Measurements from ENCODE around the gene SLIT1.

Gene SLIT1

DNA sequence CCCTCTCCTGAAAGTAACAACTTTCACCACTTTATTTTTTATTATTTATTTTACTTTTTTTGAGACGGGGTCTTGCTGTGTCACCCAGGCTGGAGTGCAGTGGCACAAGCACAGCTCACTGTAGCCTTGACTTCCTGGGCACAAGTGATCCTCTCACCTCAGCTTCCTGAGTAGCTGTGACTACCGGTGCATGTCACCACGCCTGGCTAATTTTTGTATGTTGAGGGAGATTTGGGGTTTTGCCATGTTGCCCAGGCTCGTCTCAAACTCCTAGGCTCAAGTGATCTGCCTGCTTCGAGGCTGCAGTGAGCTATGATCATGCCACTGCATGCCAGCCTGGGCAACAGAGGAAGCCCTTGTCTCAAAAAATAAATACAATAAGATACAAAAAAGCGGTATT is 14.9 kb upstream of the SLIT1 start:
- DNase-seq = no peak

DNA sequence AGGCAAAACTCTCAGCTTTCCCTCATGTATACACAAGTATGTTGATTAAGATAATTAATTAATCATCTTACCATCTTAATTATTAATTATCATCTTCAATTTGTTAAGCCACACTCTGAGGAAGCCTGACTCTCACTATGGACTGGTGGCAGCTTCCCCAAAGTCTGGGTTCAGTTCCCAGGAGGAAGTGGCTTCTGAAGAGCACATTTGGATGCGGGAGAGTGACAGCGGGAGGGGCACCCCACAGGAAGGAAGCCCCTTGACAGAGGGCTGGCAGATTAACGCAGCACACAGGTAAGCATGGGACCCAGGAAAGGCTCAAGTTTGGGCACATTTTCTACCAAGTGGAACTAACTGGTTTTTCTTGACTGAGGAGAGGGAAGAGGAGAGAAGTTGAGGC is 13.4 kb upstream of the SLIT1 start:
- DNase-seq = no peak

DNA sequence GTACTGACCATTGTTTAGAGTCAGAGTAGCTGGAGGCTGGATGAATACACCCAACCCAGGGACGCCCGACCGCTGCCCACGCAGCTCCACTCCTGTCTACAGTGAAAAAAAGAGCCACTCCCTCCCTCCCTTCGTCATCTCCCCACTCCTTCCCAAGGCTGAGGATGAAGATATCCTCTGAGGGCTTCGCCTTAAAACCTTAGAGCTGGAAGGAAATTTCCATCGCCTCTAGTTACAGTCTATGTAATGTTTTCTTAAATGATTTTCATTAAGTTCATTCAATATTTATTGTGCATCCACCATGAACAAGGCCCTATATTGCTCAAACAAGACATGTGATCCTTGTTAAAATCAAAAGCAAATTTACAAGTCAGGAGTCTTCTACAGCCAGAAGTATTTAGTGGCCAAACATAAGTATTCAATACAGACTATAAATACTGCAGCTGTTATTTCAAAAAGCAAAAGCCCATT is 11.3 kb upstream of the SLIT1 start:
- no peak for DNase-seq

DNA sequence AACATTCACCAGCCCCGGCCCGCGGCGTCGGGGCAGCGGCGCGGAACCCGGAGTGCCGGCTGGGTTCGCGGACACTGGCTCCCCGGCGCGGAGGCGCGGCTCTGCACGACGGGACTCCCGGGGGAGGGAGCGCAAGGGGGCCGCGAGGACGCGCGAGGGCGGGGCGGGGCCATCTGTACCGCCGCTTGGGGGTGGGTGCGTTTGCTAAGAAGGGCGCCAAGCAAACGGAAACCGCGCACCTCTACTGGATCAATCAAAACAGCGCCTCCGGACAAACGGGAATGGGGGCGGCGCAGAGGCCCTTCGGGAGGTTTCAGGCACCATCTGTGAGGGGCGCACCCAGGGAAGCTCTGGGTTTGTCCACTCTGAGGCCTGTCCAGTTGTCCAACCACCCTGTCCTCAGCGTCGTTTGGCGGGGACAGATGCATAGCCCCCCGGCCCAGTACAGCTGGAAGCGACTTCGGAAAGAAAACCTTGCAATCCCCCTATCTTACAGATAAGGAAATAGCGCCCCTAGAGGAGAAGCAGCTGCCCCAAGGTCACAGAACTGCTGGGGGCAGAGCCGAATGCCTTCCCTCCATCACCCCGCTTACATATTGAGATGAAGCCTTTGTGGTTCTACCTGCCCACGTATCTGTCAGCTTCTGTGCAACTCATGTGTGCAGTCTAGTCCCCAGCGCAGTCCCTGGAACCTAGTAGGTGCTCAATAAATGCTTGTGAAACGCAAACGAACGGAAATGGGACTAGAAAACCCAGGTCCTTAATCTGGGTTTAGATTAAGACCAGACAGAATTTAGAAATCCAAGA is 10.7 kb upstream of the SLIT1 start:
- DNase-seq = peak; percentile 41

DNA sequence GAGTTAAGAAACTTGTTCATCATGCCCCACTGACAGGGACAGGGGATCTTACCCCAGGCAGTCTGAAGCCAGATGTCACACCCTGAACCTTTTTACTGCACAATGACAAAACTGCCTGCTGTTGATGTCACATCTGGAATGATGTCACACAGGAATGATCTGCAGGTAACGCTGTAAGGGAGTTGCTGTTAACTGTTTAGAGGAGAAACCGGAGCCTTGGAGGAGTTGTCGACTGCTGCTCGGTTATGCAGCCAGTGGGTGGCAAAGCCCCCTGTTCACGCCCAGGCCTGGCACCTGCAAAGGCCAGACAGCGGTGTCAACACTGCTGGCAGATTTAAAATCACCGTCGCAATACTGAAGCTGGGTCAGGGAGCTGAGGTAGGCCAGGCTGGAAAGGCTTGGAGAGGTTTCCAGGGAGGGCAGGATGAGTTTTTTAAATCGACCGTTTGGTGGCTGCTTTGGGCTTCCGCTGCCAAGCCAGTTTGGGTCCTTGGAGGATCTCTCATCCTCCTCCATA is 10.0 kb upstream of the SLIT1 start:
- DNase-seq = no peak

DNA sequence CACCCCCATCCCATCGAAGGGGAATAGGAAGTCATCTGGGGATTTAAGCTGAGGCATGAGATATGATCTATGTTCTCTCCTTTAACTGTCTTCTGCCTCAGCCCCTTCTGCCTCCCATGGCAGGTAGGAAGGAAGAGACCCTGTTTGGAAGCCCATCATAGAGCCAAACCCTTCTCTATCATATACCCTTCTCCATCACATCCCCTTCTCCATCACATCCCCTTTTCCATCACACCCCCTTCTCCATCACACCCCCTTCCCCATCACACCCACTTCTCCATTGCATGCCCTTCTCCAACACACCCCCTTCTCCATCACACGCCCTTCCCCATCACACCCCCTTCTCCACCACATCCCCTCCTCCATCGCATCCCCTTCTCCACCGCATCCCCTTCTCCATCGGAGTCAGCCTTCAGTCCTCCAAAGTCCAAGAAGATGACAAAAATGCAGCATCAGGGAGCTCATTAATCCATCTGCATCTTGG is 7.2 kb upstream of the SLIT1 start:
- no peak for DNase-seq

DNA sequence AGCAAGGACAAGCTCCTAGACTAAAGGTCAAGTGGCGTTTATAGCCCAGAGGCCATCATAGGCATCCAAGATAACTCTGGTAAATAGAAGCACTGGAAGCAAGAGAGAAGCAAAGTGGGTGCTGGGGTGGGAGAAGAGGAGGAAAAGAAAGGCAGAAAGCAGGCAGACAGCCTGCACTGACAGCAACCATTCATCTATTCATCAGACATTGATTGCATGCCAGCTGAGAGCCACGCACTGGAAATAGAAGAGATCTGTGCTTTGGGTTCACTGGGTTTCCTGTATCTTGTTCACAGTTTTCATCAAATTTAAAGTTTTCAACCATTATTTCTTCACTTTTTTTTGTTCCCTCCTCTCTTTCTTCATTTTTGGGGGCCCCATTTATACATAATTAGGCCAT is 4.7 kb upstream of the SLIT1 start:
- no peak for DNase-seq

DNA sequence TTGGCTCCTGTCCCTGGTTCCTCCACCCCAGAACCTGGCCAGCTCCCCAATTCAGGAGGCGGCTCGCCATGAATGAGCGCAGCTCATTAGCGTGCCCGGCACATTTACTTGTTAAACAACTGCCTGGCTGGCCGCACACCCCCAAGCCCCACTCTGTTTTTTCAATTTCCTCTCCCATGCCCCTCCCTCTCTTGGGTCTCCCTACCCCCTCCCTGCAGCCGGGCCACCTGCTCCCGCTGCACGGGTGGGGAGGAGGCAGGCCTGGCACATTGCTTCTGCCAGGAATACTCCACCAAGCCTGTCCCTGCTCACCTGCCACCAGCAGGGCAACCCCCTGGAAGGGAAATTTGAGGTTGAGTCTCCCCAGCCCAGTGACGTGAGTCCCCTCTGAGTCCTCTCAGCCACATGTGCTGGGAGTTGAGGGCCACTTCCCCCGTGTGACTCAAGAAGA is 2.5 kb upstream of the SLIT1 start:
- no peak for DNase-seq

DNA sequence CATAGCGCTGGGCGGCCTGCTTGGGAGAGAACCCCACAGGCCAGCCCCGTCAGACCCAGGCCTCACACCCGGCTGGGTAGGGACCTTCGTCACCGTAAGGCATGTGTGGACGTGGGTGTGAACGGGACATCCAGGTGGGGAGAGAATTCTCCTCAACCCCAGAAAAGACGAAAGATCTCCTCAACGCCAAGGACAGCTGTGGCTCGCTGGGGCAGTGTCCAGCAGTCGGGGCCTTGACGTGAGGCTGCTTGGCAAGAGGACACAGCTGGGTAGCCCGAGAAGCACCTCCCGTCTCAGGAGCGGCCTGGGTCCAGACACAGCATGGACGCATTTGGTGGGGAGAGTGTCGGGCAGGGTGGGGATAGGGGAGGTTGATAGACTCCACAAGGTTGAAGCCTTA is 1.2 kb upstream of the SLIT1 start:
- no peak for DNase-seq

DNA sequence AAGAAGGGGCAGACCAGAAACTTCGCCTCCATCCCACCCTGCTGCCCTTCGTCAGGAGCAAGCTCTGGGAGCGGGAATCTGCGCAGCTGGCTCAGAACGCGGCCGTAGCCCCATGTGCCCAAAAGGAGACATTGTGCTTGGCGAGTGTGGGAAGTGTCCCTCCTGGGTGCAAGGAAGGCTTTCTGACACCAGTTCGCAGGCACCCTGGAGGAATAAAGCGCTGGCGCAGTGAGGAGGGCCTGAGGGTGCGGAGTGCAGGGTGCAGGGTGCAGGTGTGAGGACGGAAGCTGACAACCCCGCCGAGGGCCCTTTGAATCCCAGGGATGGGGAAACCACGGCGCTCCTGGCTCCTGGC is 811 bp downstream of the SLIT1 start:
- no peak for DNase-seq

DNA sequence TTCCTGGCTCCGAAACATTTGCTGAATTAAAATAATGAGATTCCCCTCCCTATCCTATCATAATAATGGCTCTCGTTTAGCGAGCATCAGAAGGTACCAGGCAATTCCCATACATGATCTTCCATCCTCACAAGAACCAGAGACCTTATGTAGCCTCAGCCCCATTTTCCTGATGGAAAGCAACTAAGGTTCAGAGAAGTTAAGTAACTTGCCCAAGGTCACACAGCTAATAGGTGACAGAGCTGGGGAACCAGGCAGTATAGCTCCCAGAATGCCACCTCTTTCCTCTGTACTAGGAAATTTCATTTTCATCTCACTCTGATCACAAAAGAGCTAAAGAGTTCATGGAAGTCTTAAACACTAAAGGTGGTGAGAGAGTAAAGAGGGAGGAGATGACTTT is 2.4 kb downstream of the SLIT1 start:
- no peak for DNase-seq

DNA sequence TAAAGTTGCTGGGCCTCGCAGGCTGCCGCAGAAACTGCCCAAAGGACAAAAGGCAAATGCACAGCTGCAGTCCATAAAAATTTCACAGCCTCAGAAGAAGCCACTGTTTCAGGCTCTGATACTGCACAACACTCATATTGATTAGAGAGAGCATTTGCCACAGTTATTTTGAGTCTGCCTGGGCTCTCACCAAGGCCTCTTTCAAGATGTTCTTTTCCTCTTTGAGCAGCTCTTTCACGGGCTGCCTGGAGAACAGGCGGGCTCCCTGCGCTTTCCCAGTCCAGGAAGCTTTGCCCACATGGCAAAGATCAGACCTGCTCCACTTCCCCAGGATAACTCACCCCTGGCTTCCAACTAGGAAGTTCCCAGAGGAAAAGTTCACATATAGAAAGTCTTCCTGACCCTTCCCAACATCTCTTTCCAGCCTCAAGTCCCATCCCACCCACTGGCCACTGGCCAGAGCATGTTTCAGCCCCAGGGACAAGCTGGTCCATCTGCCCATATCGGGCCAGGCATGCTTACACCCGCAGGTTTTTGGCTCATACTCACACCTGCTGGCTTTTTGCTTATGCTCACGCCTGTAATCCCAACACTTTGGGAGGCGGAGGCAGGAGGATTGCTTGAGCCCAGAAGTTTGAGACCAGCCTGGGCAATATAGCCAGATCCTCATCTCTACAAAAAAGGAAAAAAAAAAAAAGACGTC is 3.3 kb downstream of the SLIT1 start:
- no peak for DNase-seq

DNA sequence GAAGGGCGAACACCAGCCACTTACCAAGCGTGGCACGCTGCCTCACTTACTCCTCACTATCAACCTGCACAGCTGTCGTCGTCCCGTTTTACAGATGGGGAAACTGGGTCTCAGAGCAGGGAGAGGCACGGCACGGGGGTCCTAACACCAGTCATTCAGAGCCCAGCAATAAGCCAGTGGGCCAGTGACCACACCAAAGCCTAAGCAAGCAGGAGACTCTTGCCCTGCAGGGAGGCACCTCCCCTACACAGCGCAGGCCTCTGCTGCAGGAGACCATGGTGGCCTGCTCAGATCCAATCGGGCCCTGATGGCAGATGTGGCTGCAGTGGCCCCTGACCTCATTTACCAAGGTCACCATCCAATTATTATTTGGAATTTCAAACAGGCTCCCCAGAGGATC is 4.8 kb downstream of the SLIT1 start:
- no peak for DNase-seq

DNA sequence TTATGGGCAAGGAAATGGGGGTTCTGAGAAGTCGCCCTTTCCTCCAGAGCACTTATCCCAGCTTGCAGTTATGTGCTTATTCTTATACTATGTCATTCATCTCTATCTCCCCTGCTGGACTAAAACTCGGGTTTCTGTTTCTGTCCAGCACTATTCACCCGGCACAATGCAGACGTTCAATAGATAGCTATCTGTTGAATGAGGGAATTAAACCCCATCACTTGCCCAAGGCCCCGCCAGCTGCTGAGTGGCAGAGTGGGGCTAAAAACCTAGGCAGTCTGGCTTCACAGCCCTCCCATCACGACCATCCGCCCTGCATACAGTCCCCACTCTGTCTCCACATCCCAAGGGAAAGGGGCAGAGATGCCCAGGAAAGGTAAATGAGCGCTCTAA is 5.4 kb downstream of the SLIT1 start:
- no peak for DNase-seq

DNA sequence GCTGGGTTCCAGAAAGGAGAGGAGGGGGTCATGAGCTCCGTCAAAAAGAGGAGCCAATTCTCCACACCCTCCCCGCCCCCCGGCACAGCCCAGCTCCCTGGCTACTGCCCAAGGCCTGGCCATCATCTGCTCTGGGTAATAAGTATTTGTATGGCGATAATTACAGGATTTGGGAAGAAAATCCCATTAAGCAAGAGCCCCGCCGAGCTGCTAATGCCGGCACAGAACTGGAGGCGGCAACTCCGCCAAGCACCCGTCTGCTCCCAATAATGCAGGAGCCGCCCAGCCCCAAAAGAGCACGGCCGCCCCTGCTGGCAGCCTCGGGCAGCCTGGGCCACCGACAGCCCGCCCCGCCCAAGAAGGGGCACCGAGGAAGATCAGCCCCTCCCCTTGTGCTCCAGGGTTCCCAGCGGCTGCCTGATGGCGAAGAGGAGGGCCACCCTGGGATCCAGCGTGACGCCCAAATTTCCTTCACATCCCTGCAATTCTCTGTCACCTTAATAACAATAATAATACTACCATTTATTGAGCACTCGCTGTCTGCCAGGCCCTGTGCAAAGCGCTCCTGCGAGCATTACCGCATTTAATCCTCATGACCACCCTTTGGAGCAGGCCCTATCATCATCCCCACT is 5.9 kb downstream of the SLIT1 start:
- DNase-seq = no peak

DNA sequence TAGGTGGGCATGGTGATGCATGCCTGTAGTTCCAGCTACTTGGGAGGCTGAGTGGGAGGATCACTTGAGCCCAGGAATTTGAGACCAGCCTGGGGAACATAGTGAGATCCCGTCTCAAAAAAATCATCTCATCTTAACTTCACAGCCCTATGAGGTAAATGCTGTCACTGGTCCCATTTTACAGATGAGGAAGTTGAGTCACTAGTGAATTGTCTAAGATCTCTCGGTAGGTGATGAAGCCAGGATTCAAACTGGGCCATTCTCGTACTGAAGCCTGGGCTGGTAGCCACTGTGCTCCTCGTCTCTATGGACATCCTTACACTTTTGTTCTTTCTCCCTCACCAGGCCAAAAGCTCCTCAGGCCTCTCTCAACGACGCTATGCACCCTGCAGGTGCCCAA is 6.4 kb downstream of the SLIT1 start:
- DNase-seq = no peak

DNA sequence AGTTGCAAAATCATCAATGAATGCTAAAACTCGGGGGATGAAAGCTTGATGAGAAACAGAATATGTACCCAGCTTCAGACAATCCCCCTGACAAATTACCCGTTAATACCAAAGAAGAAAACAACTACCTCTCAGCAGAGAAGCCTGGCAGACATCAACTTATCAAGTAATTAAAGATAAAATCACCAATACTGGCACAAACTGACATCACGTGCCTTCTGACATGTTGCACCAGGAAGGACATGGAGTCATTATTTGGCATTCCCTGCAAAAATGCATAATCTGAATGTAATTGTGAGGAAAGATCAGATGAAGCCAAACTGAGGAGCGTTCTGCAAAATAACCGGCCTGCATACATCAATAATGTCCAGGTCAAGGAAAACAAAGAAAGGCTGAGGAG is 7.7 kb downstream of the SLIT1 start:
- no peak for DNase-seq

DNA sequence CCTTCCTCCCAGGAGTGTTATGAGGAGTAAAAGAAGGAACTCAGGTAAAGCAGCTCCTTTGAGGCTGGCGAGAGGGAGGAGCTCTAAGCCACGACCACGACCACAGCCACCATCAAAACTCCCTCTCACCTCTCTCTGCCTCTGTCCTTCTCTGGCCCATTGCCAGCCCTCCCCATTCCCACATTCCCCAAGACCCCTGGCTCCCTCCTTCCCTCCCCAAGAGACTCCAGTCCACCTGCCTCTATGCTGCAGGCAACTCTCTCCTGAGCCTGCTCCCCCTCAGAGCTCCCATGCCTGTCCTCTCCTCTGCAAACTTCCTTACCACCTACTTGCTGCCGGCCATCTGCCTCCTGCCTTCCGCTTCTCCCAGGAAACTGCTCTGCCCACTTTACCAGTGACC is 9.5 kb downstream of the SLIT1 start:
- no peak for DNase-seq

DNA sequence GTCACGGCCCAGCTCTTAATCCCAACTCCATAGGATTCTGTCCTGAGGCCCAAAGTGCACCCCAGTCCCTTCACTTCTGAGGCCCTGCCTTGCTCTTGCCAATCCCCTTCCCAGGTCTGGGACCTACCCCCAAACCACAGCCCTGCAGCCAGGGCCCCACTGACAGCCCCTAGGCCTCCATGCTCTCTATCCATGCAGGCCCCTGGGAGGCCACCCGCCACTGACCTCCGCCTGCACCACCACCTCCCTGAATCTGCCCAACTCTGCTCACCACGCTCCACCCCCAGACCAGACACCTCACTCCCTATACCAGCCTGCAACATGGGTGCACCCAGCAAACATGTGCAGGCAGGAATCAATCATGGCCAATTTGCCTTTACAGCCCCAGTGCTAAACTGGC is 10.2 kb downstream of the SLIT1 start:
- no peak for DNase-seq

DNA sequence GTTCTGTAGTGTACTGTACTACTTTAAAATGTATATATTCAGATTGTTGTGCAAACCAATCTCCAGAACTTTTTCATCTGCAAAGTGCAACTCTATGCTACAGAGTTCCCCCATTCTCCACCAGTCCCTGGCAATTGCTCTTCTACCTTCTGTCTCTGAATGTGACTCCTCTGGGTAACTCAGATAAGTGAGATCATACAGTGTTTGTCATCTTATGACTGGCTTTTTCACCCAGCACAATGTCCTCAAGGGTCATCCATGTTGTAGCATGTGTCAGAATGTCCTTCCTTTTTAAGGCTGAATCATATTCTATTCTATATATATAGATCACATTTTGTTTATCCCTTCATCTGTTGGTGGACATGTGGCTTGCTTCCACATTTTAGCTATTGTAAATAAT is 10.8 kb downstream of the SLIT1 start:
- peak; percentile 13 for DNase-seq

DNA sequence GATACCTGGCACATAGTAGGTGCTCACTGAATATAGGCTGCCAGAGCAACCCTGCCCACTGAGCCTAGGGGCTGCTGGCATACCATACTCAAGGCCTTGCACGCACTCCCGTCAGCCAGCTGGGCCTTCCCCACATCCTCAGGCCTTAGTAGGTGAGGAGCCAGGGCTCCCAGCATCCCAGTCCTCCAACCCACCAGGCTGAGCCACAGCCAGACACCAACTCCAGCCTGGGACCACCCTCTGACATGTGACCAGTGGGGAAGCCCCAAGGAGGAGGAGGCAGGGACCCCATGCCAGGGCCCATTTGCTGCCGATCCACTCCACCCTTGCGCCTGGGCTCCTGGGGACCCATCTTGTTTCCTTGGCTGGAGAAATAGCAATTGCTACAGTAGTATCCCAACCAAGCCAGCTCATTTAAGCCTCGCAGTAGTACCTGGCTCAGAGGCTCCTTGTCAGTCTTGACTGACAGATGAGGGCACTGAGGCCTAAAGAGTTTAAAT is 11.4 kb downstream of the SLIT1 start:
- DNase-seq = no peak

DNA sequence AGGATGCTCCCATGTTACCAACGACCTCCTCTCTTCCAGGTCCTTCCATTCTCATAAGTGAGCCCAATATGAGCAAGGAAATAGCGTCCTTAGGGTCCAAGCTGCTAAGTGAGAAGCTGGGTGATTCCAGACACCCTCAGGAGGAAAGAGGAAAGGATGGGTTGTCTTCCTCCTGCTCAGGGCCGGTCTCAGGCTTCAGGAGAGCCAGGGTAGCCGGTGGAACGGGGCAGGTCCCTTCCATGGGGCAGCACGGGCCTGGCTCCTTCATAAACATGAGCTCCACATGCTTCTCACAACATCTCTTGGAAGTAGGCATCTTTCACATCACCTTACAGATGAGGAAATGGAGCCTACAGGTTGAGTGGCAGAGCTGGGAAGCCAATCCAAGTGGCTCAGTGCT is 12.7 kb downstream of the SLIT1 start:
- no peak for DNase-seq

DNA sequence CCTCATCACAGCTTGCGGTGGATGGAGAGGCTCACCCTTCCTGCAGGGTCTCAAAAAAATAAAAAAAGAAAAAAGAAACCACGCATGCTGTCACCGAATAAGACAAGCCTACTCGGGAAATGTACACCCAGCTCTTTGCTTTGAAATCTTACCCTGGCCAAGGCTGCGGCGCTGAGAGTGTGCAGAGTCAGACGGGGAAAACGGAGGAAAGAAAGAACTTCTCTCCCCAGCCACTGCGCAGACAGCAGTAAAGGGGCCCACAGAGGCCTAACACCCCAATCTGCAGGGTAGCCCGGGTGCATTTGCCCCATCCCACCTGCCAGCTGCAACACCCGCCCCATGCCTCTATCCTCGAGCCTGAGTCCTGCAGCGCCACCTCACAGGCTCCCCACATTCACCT is 14.8 kb downstream of the SLIT1 start:
- DNase-seq = no peak

Measured in OCI-M1 (cell line).